Measurements from ENCODE around the gene HMG20B.
"Not testable (repeated sequence)": the region's sequence is repeated elsewhere in the genome, so short reads cannot be mapped to it uniquely, and the experiment has no call there.

Gene HMG20B

GRCh38 chr19:3528080-3528479 is 44.7 kb upstream of the HMG20B start:
- TF ChIP-seq TCF4 (CRISPR knock-in tag; IDR thresholded peaks at IDR 0.05; ENCODE audit: borderline replicate concordance) (no peak), PPARA (CRISPR knock-in tag; IDR thresholded peaks at IDR 0.05; ENCODE audit: borderline replicate concordance) (no peak), OSR1 (CRISPR knock-in tag; IDR thresholded peaks at IDR 0.05) (no peak), TSHZ2 (CRISPR knock-in tag; IDR thresholded peaks at IDR 0.05) (no peak), ZNF70 (CRISPR knock-in tag; IDR thresholded peaks at IDR 0.05) (no peak), GLIS3 (CRISPR knock-in tag; IDR thresholded peaks at IDR 0.05) (no peak)
- ATAC-seq = no peak

GRCh38 chr19:3528539-3529211 is 44.1 kb upstream of the HMG20B start:
- no peak for TF ChIP-seq GLIS3 (CRISPR knock-in tag; IDR thresholded peaks at IDR 0.05)
- ATAC-seq = no peak

- ATAC-seq = not testable (repeated sequence)
Measured at GRCh38 chr19:3529299-3529698, 43.4 kb upstream of the HMG20B start.

- no peak for ATAC-seq
- TF ChIP-seq ESRRG (CRISPR knock-in tag; IDR thresholded peaks at IDR 0.05) (no peak), ZNF70 (CRISPR knock-in tag; IDR thresholded peaks at IDR 0.05) (no peak), ZNF565 (CRISPR knock-in tag; conservative IDR thresholded peaks at IDR 0.05; ENCODE audit: low read depth) (no peak), TCF4 (CRISPR knock-in tag; IDR thresholded peaks at IDR 0.05; ENCODE audit: borderline replicate concordance) (no peak), CSRNP3 (CRISPR knock-in tag; IDR thresholded peaks at IDR 0.05) (no peak), ARNTL (CRISPR knock-in tag; IDR thresholded peaks at IDR 0.05; ENCODE audit: borderline replicate concordance, low read depth) (no peak), TSHZ2 (CRISPR knock-in tag; IDR thresholded peaks at IDR 0.05) (no peak), CREB5 (CRISPR knock-in tag; IDR thresholded peaks at IDR 0.05; ENCODE audit: low read depth) (no peak)
Measured at GRCh38 chr19:3530389-3530788, 42.4 kb upstream of the HMG20B start.

GRCh38 chr19:3531716-3532115 is 41.0 kb upstream of the HMG20B start:
- no peak for ATAC-seq
- TF ChIP-seq TOX (CRISPR knock-in tag; IDR thresholded peaks at IDR 0.05; ENCODE audit: borderline replicate concordance) = no peak
- TF ChIP-seq OSR1 (CRISPR knock-in tag; IDR thresholded peaks at IDR 0.05) = no peak
- no peak for TF ChIP-seq TCF4 (CRISPR knock-in tag; IDR thresholded peaks at IDR 0.05; ENCODE audit: borderline replicate concordance)
- TF ChIP-seq ESRRG (CRISPR knock-in tag; IDR thresholded peaks at IDR 0.05) = no peak
- no peak for TF ChIP-seq ZNF565 (CRISPR knock-in tag; conservative IDR thresholded peaks at IDR 0.05; ENCODE audit: low read depth)
- no peak for TF ChIP-seq TSHZ2 (CRISPR knock-in tag; IDR thresholded peaks at IDR 0.05)
- no peak for TF ChIP-seq ZFP3 (CRISPR knock-in tag; IDR thresholded peaks at IDR 0.05)
- no peak for TF ChIP-seq ZNF70 (CRISPR knock-in tag; IDR thresholded peaks at IDR 0.05)
- TF ChIP-seq ZFP30 (CRISPR knock-in tag; IDR thresholded peaks at IDR 0.05) = no peak
- TF ChIP-seq GLIS3 (CRISPR knock-in tag; IDR thresholded peaks at IDR 0.05) = no peak
- no peak for TF ChIP-seq CSRNP3 (CRISPR knock-in tag; IDR thresholded peaks at IDR 0.05)
- TF ChIP-seq RARB (CRISPR knock-in tag; IDR thresholded peaks at IDR 0.05) = no peak
- TF ChIP-seq CSDC2 (CRISPR knock-in tag; IDR thresholded peaks at IDR 0.05) = no peak
- TF ChIP-seq ISL1 (CRISPR knock-in tag; IDR thresholded peaks at IDR 0.05) = no peak
- TF ChIP-seq ZC3H10 (CRISPR knock-in tag; IDR thresholded peaks at IDR 0.05) = no peak
- TF ChIP-seq ARNTL (CRISPR knock-in tag; IDR thresholded peaks at IDR 0.05; ENCODE audit: borderline replicate concordance, low read depth) = no peak

Data from SK-N-SH treated with all-trans-retinoic acid at 6 μM for 48 hours (cell line).